OCI-LY1 (cell line): Measurements from ENCODE around the gene CAMTA1.

Experiments
- H2AFZ ChIP-seq: fragments of 200-600 bp; sonication (generic), shearing (Covaris generic); 2 replicates; pipeline ENCODE4 v1.6.0; 2014; ENCODE audit warnings: antibody characterized with exemption, mild to moderate bottlenecking, low read length
- H3F3A ChIP-seq: fragments of 200-600 bp; sonication (generic), shearing (Covaris generic); 2 replicates; pipeline ENCODE4 v1.6.0; 2014; ENCODE audit warnings: mild to moderate bottlenecking, antibody characterized with exemption, low read length, moderate library complexity; ENCODE audit not compliant: insufficient read depth
- H3K27ac ChIP-seq: fragments of 200-600 bp; sonication (generic); 2 replicates; pipeline ENCODE4 v1.5.1; 2014; ENCODE audit warnings: low read length, mixed run types, mild to moderate bottlenecking, low read depth; ENCODE audit not compliant: poor library complexity, severe bottlenecking
- H3K27me3 ChIP-seq: fragments of 200-600 bp; sonication (generic); 2 replicates; pipeline ENCODE4 v1.6.0; 2014; ENCODE audit warnings: antibody characterized with exemption, mild to moderate bottlenecking, low read length, moderate library complexity; ENCODE audit not compliant: insufficient read depth
- H3K36me3 ChIP-seq: fragments of 200-600 bp; sonication (generic); 2 replicates; pipeline ENCODE4 v1.6.1; 2014; ENCODE audit warnings: mild to moderate bottlenecking, antibody characterized with exemption, low read length, moderate library complexity, mixed read lengths; ENCODE audit not compliant: insufficient read depth
- H3K4me1 ChIP-seq: fragments of 200-600 bp; sonication (generic); 2 replicates; pipeline ENCODE4 v1.5.1; 2014; ENCODE audit warnings: mild to moderate bottlenecking, low read length, moderate library complexity; ENCODE audit not compliant: insufficient read depth, severe bottlenecking
- H3K4me2 ChIP-seq: fragments of 200-600 bp; sonication (generic), shearing (Covaris generic); 2 replicates; pipeline ENCODE4 v1.6.1; 2014; ENCODE audit warnings: low read length
- H3K4me3 ChIP-seq: fragments of 200-600 bp; sonication (generic); 2 replicates; pipeline ENCODE4 v1.5.1; 2014; ENCODE audit warnings: low read length, low read depth, mild to moderate bottlenecking, mixed read lengths; ENCODE audit not compliant: poor library complexity, severe bottlenecking
- H3K79me2 ChIP-seq: fragments of 200-600 bp; shearing (Covaris generic); 2 replicates; pipeline ENCODE4 v1.6.1; 2016; ENCODE audit warnings: mixed run types, low read length, mixed read lengths; ENCODE audit not compliant: insufficient read depth
- H3K9ac ChIP-seq: fragments of 200-600 bp; sonication (generic), shearing (Covaris generic); 2 replicates; pipeline ENCODE4 v1.6.1; 2014; ENCODE audit warnings: mild to moderate bottlenecking, low read length, mixed read lengths
- H3K9me2 ChIP-seq: fragments of 200-600 bp; sonication (generic), shearing (Covaris generic); 2 replicates; pipeline ENCODE4 v1.6.1; 2014; ENCODE audit warnings: low read depth, mild to moderate bottlenecking, low read length, mixed read lengths
- H3K9me3 ChIP-seq: fragments of 200-600 bp; shearing (Covaris generic); 2 replicates; pipeline ENCODE4 v1.6.1; 2014; ENCODE audit warnings: low read length, mixed read lengths
- H4K20me1 ChIP-seq: fragments of 200-600 bp; sonication (generic), shearing (Covaris generic); 2 replicates; pipeline ENCODE4 v1.6.0; 2016; ENCODE audit warnings: mild to moderate bottlenecking, low read length; ENCODE audit not compliant: insufficient read depth
- EZH2 ChIP-seq: fragments of 200-600 bp; sonication (generic), shearing (Covaris generic); IDR thresholded peaks from 2 replicates; pipeline ENCODE4 v1.8.0; 2017; ENCODE audit warnings: borderline replicate concordance, mixed run types, mild to moderate bottlenecking, antibody characterized with exemption, low read length, moderate library complexity, mixed read lengths
- TF ChIP-seq, protein P1 (sequence below): fragments of 200-600 bp; sonication (generic), shearing (Covaris generic); IDR thresholded peaks from 2 replicates; pipeline ENCODE4 v1.5.1; 2017; ENCODE audit warnings: mild to moderate bottlenecking, antibody characterized with exemption, low read length, moderate library complexity, mixed read lengths

The CAMTA1 gene

DNA sequence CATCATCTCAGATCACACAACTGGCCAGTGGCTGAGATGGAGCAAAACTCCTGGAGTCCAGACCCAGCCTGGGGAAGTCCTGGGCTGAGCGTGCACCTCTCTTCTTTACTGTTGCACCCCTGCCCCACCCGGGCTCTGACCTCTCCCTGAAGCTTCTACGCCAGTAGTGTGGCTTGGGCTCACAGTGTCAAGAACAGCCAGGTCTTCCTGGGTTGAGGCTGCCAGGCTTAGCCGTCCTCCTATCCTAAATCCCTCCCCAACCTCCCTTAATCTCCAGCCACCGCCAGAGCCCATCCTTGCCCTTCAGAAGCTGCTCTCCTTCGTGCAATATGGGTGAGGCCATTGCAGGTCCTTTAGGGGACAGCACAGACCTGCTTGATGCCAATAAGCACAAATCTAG is 586.7 kb downstream of the CAMTA1 start:
- H3K9me3 ChIP-seq, result no peaks in the 10 kb centered on the region
- no peaks in the 10 kb centered on the region for H3K9me2 ChIP-seq
- no peak overlapping the region for H2AFZ ChIP-seq
- peaks cover 10% of the 10 kb centered on the region for H3K27me3 ChIP-seq
- no peak overlapping the region for H3K4me2 ChIP-seq
- TF ChIP-seq EZH2, result no peak
- TF ChIP-seq, protein P1, sequence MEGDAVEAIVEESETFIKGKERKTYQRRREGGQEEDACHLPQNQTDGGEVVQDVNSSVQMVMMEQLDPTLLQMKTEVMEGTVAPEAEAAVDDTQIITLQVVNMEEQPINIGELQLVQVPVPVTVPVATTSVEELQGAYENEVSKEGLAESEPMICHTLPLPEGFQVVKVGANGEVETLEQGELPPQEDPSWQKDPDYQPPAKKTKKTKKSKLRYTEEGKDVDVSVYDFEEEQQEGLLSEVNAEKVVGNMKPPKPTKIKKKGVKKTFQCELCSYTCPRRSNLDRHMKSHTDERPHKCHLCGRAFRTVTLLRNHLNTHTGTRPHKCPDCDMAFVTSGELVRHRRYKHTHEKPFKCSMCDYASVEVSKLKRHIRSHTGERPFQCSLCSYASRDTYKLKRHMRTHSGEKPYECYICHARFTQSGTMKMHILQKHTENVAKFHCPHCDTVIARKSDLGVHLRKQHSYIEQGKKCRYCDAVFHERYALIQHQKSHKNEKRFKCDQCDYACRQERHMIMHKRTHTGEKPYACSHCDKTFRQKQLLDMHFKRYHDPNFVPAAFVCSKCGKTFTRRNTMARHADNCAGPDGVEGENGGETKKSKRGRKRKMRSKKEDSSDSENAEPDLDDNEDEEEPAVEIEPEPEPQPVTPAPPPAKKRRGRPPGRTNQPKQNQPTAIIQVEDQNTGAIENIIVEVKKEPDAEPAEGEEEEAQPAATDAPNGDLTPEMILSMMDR, result no peak
- no peaks in the 10 kb centered on the region for H4K20me1 ChIP-seq
- no peak overlapping the region for H3K27ac ChIP-seq
- no peak overlapping the region for H3K9ac ChIP-seq
- H3F3A ChIP-seq, result no peaks in the 10 kb centered on the region
- H3K4me1 ChIP-seq, result no peaks in the 10 kb centered on the region
- no peaks in the 10 kb centered on the region for H3K79me2 ChIP-seq
- H3K4me3 ChIP-seq, result no peak overlapping the region
- H3K36me3 ChIP-seq, result no peaks in the 10 kb centered on the region

DNA sequence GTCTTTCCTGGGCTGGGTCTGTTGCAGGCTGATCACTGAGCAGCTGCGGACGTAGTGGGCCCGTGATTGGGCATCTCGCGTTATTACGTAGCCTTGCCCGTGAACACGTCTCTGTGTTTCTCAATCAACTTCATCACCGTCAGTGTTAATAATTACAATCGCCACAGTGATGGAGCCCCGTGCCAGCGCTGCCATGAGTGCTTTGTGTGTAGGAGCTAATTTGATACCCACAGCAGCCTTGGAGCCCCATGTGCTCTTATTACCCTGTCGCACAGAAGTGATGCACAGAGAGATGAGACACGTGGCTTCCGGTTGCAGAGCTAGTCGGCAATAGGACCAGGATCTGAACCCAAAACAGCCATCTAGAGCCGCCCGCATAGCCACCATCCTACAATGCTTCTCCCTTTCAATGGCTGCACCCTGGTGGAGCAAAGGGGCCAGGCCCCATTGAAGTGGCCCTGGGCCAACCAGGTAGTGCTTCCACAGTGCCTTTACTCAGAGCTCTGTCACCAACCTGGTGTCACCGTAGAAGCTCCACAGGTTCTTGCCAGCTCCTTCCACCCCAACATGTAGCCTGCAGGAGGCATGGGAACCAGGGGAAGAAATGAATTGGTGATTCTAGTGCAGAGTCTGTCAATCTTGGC is 587.3 kb downstream of the CAMTA1 start:
- no peaks in the 10 kb centered on the region for H3K9me2 ChIP-seq
- TF ChIP-seq EZH2, result no peak
- no peaks in the 10 kb centered on the region for H3K4me1 ChIP-seq
- no peak overlapping the region for H3K4me3 ChIP-seq
- H3K9me3 ChIP-seq, result no peaks in the 10 kb centered on the region
- H3K27ac ChIP-seq, result no peak overlapping the region
- no peaks in the 10 kb centered on the region for H3K79me2 ChIP-seq
- no peaks in the 10 kb centered on the region for H3K36me3 ChIP-seq
- H3K27me3 ChIP-seq, result peaks cover 10% of the 10 kb centered on the region
- H4K20me1 ChIP-seq, result no peaks in the 10 kb centered on the region
- no peak overlapping the region for H3K9ac ChIP-seq
- H2AFZ ChIP-seq, result no peak overlapping the region
- H3F3A ChIP-seq, result no peaks in the 10 kb centered on the region
- H3K4me2 ChIP-seq, result no peak overlapping the region

DNA sequence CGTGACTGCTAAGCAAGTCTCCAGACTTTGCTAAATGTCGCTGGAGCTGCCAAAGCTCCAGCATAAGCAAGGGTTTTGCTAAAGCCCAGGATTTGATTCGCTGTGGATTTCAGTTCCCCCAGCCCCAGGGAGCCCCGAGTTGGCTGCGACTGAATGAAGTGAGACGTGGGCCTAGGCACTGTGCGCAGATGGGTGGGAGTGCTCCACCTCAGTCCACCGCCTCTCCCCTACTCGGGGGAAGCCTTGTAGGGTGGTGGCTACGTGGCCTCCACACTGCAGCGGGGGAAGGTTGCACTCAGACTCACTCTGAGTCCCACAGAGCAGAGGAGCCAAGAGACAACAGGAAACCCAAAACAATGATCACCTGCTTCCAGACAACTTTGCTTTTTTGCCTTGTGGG is 588.0 kb downstream of the CAMTA1 start:
- H3K79me2 ChIP-seq, result no peaks in the 10 kb centered on the region
- no peaks in the 10 kb centered on the region for H3K9me2 ChIP-seq
- no peak overlapping the region for H3K4me2 ChIP-seq
- no peak overlapping the region for H3K9ac ChIP-seq
- no peaks in the 10 kb centered on the region for H3F3A ChIP-seq
- TF ChIP-seq, protein P1, result no peak
- TF ChIP-seq EZH2, result no peak
- no peaks in the 10 kb centered on the region for H3K36me3 ChIP-seq
- no peaks in the 10 kb centered on the region for H3K9me3 ChIP-seq
- H4K20me1 ChIP-seq, result no peaks in the 10 kb centered on the region
- H2AFZ ChIP-seq, result no peak overlapping the region
- H3K4me1 ChIP-seq, result no peaks in the 10 kb centered on the region
- H3K4me3 ChIP-seq, result no peak overlapping the region
- no peak overlapping the region for H3K27ac ChIP-seq
- H3K27me3 ChIP-seq, result peaks cover 10% of the 10 kb centered on the region
